IMR-90 (cell line): ENCODE measurements around the gene MBD3L2B.
"Not testable (repeated sequence)": the region's sequence is repeated elsewhere in the genome, so short reads cannot be mapped to it uniquely, and the experiment has no call there.

ENCODE experiments used
- CEBPB ChIP-seq: IDR thresholded peaks from 2 replicates; pipeline ENCODE4 v1.6.1; 2012; ENCODE audit warnings: low read depth, low read length, improper control_type of control experiment
- MXI1 ChIP-seq: IDR thresholded peaks from 2 replicates; pipeline ENCODE4 v1.6.1; 2012; ENCODE audit warnings: low read depth, mild to moderate bottlenecking, low read length, moderate library complexity, borderline replicate concordance
- NFE2L2 ChIP-seq: fragments of 150-350 bp; IDR thresholded peaks from 2 replicates; pipeline ENCODE4 v1.6.1; 2016; ENCODE audit warnings: low read depth, mild to moderate bottlenecking, low read length
- POLR2A ChIP-seq: IDR thresholded peaks from 2 replicates; pipeline ENCODE4 v1.6.1; 2012; ENCODE audit warnings: mild to moderate bottlenecking, low read depth, low read length
- RFX5 ChIP-seq: IDR thresholded peaks from 2 replicates; pipeline ENCODE4 v1.8.0; 2012; ENCODE audit warnings: low read depth, mild to moderate bottlenecking, low read length, moderate library complexity
- TF ChIP-seq, protein P1 (sequence below): conservative IDR thresholded peaks from 2 replicates; pipeline ENCODE4 v1.5.1; 2012; ENCODE audit warnings: mild to moderate bottlenecking, low read depth, low read length, improper control_type of control experiment

DNA sequence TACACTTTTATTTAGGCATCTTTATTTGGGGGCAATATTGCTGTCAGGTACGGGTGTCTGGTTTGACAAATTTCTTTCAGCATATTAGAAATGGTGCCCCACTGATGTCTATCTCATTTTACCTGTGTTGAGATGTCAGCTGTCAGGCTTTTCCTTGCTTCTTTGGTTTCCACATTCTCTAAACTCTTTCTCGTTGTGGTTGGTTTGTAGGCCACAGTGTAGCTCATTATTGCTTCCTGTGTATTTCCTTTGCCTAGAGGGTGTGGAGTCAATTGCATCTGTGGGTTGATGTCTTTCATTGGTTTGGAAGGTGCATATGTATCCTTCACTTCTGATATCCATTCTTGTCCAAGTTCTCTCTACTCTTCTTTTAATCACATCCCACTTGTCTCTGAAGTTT lies 38.7 kb upstream of the MBD3L2B start:
- TF ChIP-seq POLR2A, CEBPB, MXI1, NFE2L2, RFX5: not testable (repeated sequence)
- TF ChIP-seq, protein P1, sequence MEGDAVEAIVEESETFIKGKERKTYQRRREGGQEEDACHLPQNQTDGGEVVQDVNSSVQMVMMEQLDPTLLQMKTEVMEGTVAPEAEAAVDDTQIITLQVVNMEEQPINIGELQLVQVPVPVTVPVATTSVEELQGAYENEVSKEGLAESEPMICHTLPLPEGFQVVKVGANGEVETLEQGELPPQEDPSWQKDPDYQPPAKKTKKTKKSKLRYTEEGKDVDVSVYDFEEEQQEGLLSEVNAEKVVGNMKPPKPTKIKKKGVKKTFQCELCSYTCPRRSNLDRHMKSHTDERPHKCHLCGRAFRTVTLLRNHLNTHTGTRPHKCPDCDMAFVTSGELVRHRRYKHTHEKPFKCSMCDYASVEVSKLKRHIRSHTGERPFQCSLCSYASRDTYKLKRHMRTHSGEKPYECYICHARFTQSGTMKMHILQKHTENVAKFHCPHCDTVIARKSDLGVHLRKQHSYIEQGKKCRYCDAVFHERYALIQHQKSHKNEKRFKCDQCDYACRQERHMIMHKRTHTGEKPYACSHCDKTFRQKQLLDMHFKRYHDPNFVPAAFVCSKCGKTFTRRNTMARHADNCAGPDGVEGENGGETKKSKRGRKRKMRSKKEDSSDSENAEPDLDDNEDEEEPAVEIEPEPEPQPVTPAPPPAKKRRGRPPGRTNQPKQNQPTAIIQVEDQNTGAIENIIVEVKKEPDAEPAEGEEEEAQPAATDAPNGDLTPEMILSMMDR: not testable (repeated sequence)
